ENCODE measurements around the gene SLC25A48.

SLC25A48 gene

DNA sequence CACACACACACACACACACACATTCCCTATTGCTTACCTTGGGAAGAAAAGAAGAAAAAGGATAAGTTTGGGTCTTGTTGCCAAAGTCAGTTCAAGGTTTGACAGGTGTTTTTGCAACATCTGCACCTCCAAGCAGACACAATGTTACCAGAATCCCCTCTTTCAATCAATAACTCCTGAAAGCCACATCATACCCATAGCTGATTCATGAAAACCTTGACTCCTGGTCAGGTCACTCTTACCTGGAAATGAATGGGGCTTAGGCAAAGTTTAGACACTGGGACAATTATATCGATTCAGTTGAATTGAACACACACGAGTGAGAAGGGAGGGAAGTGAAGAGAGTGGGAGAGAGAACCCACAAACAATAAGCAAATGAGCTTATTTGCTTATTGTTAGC lies 34.2 kb downstream of the SLC25A48 start:
- Histone ChIP-seq H3K36me3 (ENCODE audit: control insufficient read depth, low read length) (no peaks in the 10 kb centered on the region), H3K4me1 (ENCODE audit: control insufficient read depth, low read length) (no peaks in the 10 kb centered on the region), H3K9me2 (replicated peaks; ENCODE audit: control insufficient read depth, low read length) (no peaks in the 10 kb centered on the region), H3F3A (ENCODE audit: control insufficient read depth, insufficient read depth) (no peaks in the 10 kb centered on the region), H3K79me2 (ENCODE audit: control insufficient read depth, low read length) (no peaks in the 10 kb centered on the region), H3K9me3 (ENCODE audit: control insufficient read depth, insufficient read depth, low read length) (no peaks in the 10 kb centered on the region), H4K20me1 (ENCODE audit: control insufficient read depth, insufficient read depth, low read depth, low read length) (no peaks in the 10 kb centered on the region), H3K27me3 (ENCODE audit: control insufficient read depth, low read length) (peaks cover 7% of the 10 kb centered on the region; the same call in 1 of the 2 replicates), H3K4me3 (ENCODE audit: low read length) (no peak overlapping the region), H3K27ac (ENCODE audit: low read depth, low read length) (no peak overlapping the region), H3K4me2 (ENCODE audit: low read length) (no peak overlapping the region)
- no peak for TF ChIP-seq EZH2phosphoT487 (IDR thresholded peaks at IDR 0.05; ENCODE audit: borderline replicate concordance, low read length)
- TF ChIP-seq, protein P1, sequence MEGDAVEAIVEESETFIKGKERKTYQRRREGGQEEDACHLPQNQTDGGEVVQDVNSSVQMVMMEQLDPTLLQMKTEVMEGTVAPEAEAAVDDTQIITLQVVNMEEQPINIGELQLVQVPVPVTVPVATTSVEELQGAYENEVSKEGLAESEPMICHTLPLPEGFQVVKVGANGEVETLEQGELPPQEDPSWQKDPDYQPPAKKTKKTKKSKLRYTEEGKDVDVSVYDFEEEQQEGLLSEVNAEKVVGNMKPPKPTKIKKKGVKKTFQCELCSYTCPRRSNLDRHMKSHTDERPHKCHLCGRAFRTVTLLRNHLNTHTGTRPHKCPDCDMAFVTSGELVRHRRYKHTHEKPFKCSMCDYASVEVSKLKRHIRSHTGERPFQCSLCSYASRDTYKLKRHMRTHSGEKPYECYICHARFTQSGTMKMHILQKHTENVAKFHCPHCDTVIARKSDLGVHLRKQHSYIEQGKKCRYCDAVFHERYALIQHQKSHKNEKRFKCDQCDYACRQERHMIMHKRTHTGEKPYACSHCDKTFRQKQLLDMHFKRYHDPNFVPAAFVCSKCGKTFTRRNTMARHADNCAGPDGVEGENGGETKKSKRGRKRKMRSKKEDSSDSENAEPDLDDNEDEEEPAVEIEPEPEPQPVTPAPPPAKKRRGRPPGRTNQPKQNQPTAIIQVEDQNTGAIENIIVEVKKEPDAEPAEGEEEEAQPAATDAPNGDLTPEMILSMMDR (IDR thresholded peaks at IDR 0.05; ENCODE audit: low read depth, low read length, poor library complexity, severe bottlenecking), result no peak

DNA sequence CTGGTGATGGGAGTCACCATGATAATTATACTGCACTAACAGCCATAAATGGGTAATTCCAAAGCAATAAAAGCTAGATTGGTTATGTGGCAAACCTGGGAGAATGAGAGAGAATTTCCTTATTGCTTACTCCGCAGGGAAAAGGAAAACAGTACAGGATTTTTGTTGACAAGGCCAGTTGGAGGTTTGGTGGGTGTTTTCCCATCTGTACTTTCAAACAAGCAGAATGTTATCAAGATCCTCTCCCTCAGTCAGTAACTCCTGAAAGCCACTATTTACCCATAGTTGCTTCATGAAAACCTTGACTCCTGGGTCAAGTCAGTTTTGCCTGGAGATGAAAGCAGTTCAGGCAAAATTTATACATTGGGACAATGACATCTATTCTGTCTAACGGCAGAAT lies 34.8 kb downstream of the SLC25A48 start:
- Histone ChIP-seq H3K79me2 (ENCODE audit: control insufficient read depth, low read length) (no peaks in the 10 kb centered on the region), H3K4me3 (ENCODE audit: low read length) (no peak overlapping the region), H3K9me3 (ENCODE audit: control insufficient read depth, insufficient read depth, low read length) (no peaks in the 10 kb centered on the region), H3K27ac (ENCODE audit: low read depth, low read length) (no peak overlapping the region), H3K4me2 (ENCODE audit: low read length) (no peak overlapping the region), H3K27me3 (ENCODE audit: control insufficient read depth, low read length) (peaks cover 7% of the 10 kb centered on the region; the same call in 1 of the 2 replicates), H3F3A (ENCODE audit: control insufficient read depth, insufficient read depth) (no peaks in the 10 kb centered on the region), H3K9me2 (replicated peaks; ENCODE audit: control insufficient read depth, low read length) (no peaks in the 10 kb centered on the region), H3K36me3 (ENCODE audit: control insufficient read depth, low read length) (no peaks in the 10 kb centered on the region), H3K4me1 (ENCODE audit: control insufficient read depth, low read length) (no peaks in the 10 kb centered on the region), H4K20me1 (ENCODE audit: control insufficient read depth, insufficient read depth, low read depth, low read length) (no peaks in the 10 kb centered on the region)
- TF ChIP-seq, protein P1 (IDR thresholded peaks at IDR 0.05; ENCODE audit: low read depth, low read length, poor library complexity, severe bottlenecking), result no peak
- TF ChIP-seq EZH2phosphoT487 (IDR thresholded peaks at IDR 0.05; ENCODE audit: borderline replicate concordance, low read length), result no peak

- Histone ChIP-seq H3K36me3 (ENCODE audit: control insufficient read depth, low read length) (no peaks in the 10 kb centered on the region), H3K4me3 (ENCODE audit: low read length) (no peak overlapping the region), H3K27me3 (ENCODE audit: control insufficient read depth, low read length) (peaks cover 7% of the 10 kb centered on the region; the same call in 1 of the 2 replicates), H3K4me1 (ENCODE audit: control insufficient read depth, low read length) (no peaks in the 10 kb centered on the region), H3K9me3 (ENCODE audit: control insufficient read depth, insufficient read depth, low read length) (no peaks in the 10 kb centered on the region), H4K20me1 (ENCODE audit: control insufficient read depth, insufficient read depth, low read depth, low read length) (no peaks in the 10 kb centered on the region), H3F3A (ENCODE audit: control insufficient read depth, insufficient read depth) (no peaks in the 10 kb centered on the region), H3K9me2 (replicated peaks; ENCODE audit: control insufficient read depth, low read length) (no peaks in the 10 kb centered on the region), H3K4me2 (ENCODE audit: low read length) (no peak overlapping the region), H3K27ac (ENCODE audit: low read depth, low read length) (no peak overlapping the region), H3K79me2 (ENCODE audit: control insufficient read depth, low read length) (no peaks in the 10 kb centered on the region)
- no peak for TF ChIP-seq EZH2phosphoT487 (IDR thresholded peaks at IDR 0.05; ENCODE audit: borderline replicate concordance, low read length)
- TF ChIP-seq, protein P1 (IDR thresholded peaks at IDR 0.05; ENCODE audit: low read depth, low read length, poor library complexity, severe bottlenecking), result no peak
These were observed 35.5 kb downstream of the SLC25A48 start for GRCh38 chr5:135869935-135870334.

Measured in DOHH2 (cell line).